GM18507 (cell line): ENCODE results near the gene STK16.

Experiments used
- DNase-seq: peaks from one replicate; pipeline ENCODE4 v3.0.0; 2011; ENCODE audit warnings: low read depth; ENCODE audit not compliant: insufficient read length; ENCODE audit errors: extremely low spot score
- FAIRE-seq: peaks from 2 replicates; lab custom pipeline; 2011; peaks lifted over from hg19 to GRCh38; lab: Jason Lieb, UNC

The STK16 gene

DNA sequence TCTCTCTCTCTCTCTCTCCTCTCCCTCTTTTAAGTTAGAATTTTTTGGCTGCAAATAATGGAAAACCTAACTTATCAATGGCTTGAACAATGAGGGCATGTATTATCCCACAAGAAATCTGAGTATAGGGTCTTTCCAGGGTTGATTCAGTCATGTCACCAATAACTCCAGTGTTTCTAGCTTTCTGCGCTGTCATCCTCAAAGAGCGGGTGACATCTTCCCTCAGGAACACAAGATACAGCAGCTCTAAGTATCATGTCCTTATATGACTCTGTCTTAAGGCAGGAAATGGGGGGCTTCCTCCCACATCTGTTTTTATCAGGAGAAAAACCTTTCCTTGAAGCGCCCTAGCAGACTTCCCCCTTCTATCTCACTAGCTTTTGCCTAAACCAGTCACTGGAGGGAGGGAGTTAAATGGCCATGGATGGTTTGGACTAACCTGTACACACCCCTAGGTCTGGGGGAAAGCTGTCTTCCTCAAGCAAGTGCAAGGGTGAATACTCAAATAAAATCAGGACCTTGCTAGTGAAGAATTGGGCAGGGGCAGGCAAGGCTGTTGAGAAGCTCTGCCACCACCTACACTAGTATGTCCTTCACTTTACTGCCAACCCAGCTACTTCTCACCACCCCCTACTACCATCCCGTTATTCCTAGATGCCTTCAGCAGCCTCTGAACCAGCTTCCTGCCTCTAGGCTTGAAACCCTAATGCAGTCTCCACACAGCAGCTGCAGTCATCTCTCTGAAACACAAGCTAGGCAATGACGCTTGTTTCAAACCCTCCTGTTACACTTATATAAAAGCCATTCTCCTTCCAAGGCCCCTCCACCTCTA lies 16.0 kb downstream of the STK16 start:
- DNase-seq, result no peak
- FAIRE-seq, result no peak

DNA sequence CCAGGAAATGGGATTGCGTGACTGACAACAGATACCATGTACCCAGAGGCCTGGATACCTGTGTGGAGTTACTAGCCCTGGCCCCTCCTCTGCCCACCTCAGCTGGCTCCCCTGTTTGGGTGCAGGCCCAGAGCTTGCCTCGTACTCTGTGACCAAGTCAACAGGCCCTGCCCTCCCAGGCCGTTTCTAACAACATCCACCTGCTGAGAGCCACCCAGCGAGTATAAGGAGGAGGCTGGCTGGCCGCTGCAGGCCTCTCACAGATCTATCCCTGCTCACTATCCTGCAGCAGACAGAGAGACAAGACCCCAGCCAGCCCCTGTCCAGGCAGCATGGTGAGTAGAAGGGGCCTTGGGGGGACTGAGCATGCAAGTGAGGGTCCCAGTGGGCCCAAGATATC lies 21.0 kb downstream of the STK16 start:
- DNase-seq (no peak), FAIRE-seq (no peak)

DNA sequence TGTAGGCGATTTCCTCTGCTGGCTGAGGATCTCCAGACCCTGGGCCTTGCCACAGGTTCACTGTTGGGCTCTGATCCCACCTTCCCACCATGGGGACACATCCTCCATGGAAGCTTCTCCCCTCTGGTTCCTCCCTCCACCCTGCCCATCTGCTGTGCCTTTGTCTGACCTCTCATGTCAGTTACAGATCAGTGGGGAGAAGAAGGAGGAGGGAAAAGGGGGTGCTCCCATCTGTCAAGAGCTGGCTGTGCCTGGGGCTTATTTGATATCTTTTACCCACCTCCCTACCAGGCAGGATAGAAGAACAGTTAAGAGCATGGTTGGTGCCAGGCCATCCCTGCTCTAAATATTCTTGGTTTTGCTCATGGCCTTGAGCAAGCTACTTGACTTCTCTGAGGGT lies 21.6 kb downstream of the STK16 start:
- DNase-seq (no peak), FAIRE-seq (no peak)

DNA sequence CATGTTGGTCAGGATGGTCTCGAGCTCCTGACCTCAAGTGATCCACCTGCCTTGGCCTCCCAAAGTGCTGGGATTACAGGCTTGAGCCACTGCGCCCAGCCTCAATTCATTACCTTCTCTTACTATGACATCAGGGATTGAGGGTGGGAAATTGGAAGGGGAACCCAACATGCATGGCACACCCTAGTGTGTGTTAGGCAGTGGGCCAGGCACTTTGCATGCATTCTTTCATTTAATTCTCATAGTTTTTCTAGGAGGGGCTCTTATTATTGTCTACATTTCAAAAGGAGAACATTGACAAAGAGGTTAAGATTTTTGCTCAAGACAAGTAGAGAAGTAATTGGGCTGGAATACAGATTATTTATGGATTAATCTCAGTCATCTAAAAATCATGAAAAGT lies 23.0 kb downstream of the STK16 start:
- FAIRE-seq, result no peak
- DNase-seq, result no peak

DNA sequence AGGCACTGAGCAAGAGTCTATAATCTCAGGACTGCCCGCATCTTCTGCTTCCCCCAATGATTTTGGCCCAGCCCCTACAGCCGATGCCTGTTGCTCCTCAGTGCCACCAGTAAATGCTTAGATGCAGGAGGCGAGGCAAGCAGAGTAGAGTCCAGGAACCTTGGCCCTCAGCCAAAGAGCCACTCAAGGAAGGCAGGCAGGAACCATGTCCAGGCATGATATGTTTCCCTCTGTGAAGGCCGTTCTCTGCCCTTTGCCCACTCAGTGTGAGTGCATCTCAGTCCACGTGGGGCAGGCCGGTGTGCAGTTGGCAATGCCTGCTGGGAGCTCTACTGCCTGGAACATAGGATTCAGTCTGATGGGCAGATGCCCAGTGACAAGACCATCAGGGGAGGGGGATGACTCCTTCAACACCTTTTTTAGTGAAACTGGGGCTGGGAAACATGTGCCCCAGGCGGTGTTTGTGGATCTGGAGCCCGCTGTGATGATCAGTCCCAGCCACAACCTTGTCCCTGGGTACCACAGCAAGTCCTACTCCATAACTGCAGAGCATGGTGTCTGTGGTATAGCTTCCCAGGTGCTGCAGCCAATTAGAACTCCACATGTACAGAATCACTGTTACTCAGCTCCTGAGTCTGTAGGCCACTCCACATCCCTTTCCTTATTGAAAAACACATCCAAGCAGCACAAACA lies 24.2 kb downstream of the STK16 start:
- FAIRE-seq, result no peak
- DNase-seq, result no peak

DNA sequence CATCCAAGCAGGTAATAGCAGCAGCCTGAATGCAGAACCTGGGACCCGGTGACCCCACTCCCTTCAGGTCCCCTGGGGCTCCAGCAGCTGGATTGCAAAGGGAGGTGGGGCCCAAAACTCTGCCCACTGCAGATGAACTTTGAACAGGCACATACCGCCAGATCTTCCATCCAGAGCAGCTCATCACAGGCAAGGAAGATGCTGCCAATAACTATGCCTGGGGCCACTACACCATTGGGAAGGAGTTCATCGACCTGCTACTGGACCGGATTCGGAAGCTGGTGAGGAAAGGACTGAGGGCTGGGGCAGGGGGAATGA lies 24.7 kb downstream of the STK16 start:
- no peak for DNase-seq
- no peak for FAIRE-seq

DNA sequence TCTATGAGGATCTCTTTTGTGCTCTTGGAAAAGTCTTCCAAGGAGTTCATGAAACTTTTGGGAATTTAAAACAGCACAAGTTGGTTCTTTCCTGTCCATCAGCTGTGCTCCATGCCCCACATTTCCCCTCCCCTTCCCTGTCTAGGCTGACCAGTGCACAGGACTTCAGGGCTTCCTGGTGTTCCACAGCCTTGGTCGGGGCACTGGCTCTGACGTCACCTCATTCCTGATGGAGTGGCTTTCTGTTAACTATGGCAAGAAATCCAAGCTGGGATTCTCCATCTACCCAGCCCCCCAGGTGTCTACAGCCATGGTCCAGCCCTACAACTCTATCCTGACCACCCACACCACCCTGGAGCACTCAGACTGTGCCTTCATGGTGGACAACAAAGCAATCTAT lies 25.7 kb downstream of the STK16 start:
- DNase-seq, result no peak
- FAIRE-seq, result no peak

DNA sequence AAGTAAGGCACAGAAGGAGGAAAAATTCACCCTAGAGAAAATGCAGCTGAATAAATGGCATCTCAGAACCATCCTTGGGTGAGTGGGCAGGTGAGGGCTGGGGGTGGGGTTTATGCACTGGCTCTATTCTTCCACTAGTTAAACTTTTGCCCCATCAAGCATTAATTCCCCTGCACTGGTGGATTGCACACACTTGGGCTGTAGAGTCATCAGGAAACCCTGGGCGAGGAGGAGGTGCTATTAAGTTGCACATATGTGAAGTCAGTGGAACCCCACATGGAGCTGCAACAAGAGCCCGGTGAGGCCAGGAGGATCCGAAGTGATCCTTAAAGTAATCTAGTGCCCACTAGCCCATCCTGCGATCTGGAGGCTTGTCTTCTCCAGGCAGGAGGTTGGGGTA lies 27.1 kb downstream of the STK16 start:
- no peak for DNase-seq
- FAIRE-seq, result no peak

DNA sequence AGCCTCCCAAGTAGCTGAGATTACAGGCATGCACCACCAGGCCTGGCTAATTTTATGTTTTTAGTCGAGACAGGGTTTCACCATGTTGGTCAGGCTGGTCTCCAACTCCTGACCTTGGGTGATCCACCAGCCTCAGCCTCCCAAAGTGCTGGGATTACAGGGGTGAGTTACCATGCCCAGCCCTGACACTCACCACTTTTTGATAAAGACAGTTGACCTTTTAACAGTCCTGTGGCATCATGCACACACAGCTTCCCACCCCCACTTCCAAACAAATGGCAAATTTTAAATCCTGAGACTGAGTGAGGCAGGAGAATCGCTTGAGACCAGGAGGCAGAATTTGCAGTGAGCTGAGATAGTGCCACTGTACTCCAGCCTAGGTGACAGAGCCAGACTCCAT lies 27.7 kb downstream of the STK16 start:
- DNase-seq, result no peak
- FAIRE-seq, result no peak

DNA sequence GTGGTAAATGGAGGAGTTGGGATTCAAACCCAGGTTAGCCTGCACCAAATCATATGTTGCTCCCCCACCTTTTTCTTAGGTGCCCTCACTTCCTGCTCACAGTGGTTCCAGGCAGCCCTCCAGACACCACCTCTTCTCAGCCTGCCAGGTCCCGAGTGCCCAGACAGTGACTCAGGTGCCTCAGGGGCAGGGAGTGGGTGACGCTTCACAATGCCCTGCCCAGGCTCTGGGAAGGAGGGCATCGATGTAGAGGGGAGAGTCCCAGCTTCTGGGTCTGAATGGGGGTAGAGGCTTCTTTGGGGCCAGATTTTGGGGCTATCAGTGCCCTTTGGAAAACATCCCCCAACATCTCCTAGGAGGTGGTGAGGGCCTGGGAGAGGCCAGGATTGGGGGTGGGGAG lies 28.7 kb downstream of the STK16 start:
- no peak for DNase-seq
- no peak for FAIRE-seq

DNA sequence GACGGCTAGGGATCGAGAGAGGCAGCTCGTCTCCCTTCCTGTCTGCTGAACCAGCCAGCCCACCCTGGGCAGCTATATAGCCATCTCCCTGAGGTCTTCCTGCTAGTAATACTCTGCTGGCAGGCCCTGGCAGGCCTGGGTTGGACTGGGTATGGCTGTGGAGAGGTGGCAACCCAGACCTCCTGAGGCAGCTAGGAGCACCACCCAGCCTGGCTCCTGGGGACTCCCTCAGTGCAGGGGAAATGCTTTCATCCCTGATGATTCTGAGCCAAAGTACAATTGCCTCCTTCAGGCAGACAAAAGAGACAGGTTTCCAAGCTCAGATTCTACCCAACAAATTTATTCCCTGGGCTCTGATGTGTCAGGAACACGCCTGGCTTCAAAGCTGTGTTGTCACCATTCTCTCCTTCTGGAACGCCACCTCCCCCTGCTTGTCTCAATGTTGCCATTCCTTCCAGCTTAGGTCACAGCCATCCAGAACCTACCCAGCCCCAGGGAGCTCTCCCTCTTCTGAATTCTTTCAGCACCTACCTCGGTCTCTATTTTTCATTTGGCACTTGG lies 29.2 kb downstream of the STK16 start:
- FAIRE-seq, result no peak

DNA sequence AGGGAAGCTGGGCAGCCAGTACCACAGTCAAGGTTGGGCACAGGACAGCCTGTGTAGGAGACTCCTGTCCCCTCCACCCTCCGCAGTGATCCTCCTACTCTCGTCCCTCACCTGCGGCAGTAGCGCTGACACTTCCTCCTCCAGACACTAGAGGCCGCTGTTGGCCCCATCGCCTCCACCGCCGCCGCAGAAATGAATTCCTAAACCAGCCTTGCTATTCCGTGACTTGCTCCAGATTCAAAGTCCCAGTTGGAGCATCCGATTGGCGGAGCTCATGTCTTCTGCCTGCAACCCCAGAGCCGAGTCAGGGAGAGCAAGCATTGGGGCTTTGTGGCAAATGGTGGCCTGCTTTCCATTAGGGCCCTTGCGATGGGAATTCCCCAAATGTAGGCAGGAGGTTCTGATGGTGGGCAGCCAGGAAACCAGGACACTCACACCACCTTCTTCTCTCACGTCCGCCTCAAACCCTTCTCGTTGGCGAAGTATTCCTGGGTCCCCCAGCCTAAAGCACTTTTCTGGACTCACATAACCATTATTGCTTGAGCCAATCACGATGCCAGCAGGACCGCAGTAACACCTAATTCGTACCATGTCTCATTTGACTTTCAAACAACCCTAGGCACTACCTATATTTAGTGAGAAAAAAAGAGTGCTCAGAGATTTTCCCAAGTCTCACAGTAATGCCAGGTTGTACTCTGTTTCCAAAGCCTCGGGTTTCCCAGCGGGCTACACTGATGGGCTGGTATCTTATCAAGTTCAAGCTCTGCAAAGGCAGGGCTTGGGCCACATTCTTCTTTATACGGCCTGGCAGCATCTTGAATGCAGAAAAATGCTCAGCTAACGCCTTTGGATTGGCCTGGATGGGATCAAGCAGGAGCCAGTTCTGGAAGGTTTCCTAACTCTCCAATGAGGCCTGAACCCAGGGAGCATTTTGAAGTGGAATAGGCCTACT lies 32.7 kb downstream of the STK16 start:
- FAIRE-seq, result no peak

More for the DNA sequence above, 29.2 kb downstream of the STK16 start:
- no peak for DNase-seq

DNA sequence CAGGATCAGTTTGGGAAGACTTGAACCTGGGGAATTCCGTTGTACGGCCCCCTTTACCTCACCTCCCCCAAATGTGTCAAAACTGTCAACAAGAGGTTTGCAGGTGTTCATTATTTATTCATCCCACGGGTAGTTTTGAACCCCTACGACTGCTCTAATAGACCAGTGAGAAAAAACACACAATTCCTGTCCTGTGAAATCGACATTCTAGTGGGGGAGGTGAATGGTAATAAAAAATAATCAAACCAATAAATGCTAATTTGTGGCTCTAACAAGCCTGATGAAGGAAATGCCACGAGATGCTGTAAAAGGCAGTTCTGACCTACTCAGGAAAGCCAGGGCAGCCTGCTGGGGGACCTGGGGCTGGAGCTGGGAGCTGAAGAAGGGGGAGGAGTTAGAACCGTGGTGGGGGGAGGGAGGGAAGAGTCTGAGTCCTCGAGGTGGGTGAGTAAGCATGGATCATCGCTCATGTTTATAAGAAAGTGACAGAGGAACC lies 33.4 kb downstream of the STK16 start:
- DNase-seq (no peak), FAIRE-seq (no peak)

More for the DNA sequence above, 32.7 kb downstream of the STK16 start:
- DNase-seq, result peak; percentile 62

DNA sequence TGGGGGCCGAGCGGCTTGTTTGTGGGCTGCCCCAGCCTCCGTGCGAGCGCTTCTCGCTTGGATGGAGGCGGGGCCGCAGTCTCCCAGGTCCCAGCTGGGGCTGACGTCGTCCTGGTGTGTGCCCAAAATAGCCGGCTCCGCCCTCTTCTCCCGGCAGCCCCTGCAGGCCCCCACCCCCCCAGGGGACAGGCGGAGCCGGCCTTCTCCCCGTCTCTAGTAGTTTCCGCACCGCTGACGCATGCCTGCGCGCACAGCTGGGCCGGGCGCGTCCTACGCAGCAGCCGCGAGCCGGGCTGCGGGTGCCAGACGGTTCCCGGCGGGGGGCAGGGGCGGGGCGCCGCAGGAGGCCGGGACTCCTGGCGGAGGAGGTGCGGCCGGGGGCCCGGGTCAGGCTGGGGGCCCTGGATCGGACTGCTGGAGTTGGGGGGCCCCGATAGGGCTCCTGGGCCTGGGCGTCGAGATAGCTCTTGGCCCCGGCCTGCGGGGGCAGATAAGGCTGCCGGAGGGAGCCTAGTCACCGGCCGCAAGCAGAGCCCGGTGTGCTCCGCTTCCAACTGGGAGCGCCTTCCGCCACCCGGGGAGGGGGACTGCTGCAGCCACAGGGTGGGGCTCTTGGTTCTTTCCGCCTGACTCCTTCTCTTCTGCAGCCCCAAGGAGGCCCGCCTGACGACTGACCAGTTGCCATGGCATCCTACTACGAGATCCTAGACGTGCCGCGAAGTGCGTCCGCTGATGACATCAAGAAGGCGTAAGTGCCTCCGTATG lies 34.1 kb downstream of the STK16 start, which contains the start of gene DNAJB2:
Gene DNAJB2, plus strand, starts transcription at position 216 of the 765 bp plus-strand sequence. Its CDS starts 468 bp downstream, at position 684.
- peak; percentile 100 for DNase-seq
- peak; percentile 97 for FAIRE-seq

DNA sequence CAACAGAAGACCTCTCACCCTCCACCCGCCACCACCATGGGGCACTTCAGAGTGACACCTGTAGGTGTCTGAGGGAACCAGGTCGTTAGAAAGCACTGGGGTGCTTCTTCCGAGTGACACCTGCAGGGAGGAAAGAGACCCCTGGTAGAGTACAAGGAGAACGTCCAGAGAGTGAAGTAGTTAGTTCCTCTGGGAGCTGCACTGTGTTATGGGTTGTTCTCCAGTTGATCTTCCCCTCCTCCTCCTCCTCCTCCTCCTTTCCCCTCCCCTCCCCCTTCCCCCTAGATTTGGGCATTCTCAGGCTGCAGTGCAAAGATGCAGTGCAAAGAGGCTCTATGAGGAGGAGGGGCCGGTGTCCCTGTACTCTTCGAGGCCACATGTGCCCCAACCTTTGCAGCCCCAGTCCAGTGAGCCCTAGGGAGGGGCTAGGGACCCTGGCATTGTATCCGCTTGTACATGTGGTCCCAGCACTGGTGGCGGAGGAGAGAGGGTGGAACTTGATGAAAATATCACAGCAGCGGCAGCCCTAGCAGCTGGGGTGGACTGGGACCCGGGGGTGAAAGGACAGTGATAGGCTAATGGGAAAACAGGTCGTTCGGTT lies 34.7 kb downstream of the STK16 start:
- peak; percentile 77 for FAIRE-seq
- no peak for DNase-seq

DNA sequence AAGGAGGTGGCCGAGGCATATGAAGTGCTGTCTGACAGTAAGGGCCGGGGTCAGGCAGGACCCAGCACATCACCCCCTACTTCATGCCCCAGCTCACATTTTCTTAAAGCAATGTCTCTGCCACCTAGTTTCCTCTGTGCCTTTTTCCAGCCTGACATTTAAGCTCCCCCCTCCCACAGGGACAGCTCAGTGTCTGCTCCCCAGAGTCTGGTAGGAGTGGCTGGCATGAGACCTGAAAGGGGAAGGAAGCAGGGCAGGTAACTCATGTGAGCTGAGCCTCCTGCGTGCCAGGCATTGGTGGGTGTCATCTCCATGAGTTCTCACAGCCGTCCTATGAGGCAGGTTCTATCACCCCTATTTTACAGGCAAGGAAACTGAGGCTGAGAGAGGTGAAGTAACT lies 35.4 kb downstream of the STK16 start:
- DNase-seq (no peak), FAIRE-seq (no peak)

DNA sequence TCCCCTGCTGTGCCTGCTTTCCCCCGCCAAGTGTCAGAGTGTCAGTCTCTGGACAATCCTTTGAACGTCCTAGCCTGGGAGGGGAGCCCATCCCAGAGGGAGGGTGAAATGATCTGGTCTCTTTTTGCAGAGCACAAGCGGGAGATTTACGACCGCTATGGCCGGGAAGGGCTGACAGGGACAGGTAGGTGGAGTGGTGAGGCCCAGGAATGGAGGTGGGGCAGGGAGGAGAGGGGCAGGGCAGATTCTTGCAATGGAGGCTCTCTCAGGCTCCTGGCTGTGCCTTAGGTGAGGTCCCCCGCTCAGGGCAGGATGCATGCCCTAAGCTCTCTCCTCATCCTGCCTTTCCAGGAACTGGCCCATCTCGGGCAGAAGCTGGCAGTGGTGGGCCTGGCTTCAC lies 36.3 kb downstream of the STK16 start:
- FAIRE-seq (no peak), DNase-seq (no peak)

DNA sequence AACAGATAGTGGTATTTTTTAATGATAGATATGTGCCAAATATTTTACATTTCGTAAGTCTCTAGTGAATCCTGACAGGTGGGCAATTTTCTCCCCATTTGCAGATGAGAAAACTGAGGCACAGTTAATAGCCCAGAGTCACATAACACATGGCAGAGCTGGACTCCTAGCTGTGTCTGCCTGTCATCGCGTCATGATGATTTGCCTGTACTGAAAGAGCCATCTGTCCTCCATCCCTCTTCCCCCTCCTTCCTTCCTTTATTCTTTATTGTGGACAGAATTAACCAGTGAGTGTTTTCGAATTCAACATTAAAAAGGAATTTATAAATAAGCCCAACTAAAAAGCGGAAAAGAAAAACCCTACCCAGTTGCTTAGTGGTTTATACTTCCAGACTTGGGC lies 37.1 kb downstream of the STK16 start:
- DNase-seq (no peak), FAIRE-seq (no peak)
